Renal pelvis (tissue), 4 donors: ENCODE data around the gene SYCP2L. TPM values are rescaled to one million over a fixed set of nuclear protein-coding genes. Genes with fewer than 3 reads are reported as not detected.
"Not testable (repeated sequence)": the region's sequence is repeated elsewhere in the genome, so short reads cannot be mapped to it uniquely, and the experiment has no call there.

ENCODE experiments used
- DNase-seq: peaks from one replicate; pipeline ENCODE4 v3.0.0-alpha.2; 2013
- polyA plus RNA-seq, 3 donors: library from polyadenylated mRNA; unstranded; fragments of 120-200 nt; gene quantifications; one replicate each; pipeline ENCODE4 v1.2.1, GENCODE V29; 2013; ENCODE audit not compliant: insufficient read length in 3 of 3

Gene SYCP2L
- polyA plus RNA-seq, 3 donors, result 3.4 to 7.9 (median 5.7) TPM

- DNase-seq, result peak; percentile 70
These were observed 67.7 kb downstream of the SYCP2L start for GRCh38 chr6:10954590-10955010.

- no peak for DNase-seq
These were observed 69.9 kb downstream of the SYCP2L start for GRCh38 chr6:10956776-10957175.

GRCh38 chr6:10957414-10957886, 70.6 kb downstream of the SYCP2L start:
- no peak for DNase-seq

- DNase-seq, result no peak
These were observed 73.3 kb downstream of the SYCP2L start for GRCh38 chr6:10960171-10960570.

- no peak for DNase-seq
These were observed 75.0 kb downstream of the SYCP2L start for GRCh38 chr6:10961837-10962236.

- DNase-seq, result peak; percentile 17
These were observed 75.8 kb downstream of the SYCP2L start for GRCh38 chr6:10962673-10963072.

- DNase-seq, result no peak
These were observed 76.3 kb downstream of the SYCP2L start for GRCh38 chr6:10963113-10963512.

GRCh38 chr6:10964684-10965083, 77.8 kb downstream of the SYCP2L start:
- DNase-seq, result no peak

- DNase-seq, result no peak
These were observed 81.9 kb downstream of the SYCP2L start for GRCh38 chr6:10968776-10969175.

GRCh38 chr6:10970731-10971130, 83.9 kb downstream of the SYCP2L start:
- DNase-seq, result no peak

- DNase-seq, result no peak
These were observed 85.3 kb downstream of the SYCP2L start for GRCh38 chr6:10972196-10972595.

GRCh38 chr6:10976571-10976970, 89.7 kb downstream of the SYCP2L start:
- DNase-seq, result no peak

- no peak for DNase-seq
These were observed 90.5 kb downstream of the SYCP2L start for GRCh38 chr6:10977231-10977968.

- no peak for DNase-seq
These were observed 92.8 kb downstream of the SYCP2L start for GRCh38 chr6:10979603-10980002.

- DNase-seq, result no peak
These were observed 94.6 kb downstream of the SYCP2L start for GRCh38 chr6:10981409-10981808.

GRCh38 chr6:10984959-10985358, 98.1 kb downstream of the SYCP2L start:
- DNase-seq, result not testable (repeated sequence)

GRCh38 chr6:10989587-10989986, 102.7 kb downstream of the SYCP2L start:
- no peak for DNase-seq

GRCh38 chr6:10991115-10991514, 104.3 kb downstream of the SYCP2L start:
- DNase-seq, result no peak

- no peak for DNase-seq
These were observed 107.0 kb downstream of the SYCP2L start for GRCh38 chr6:10993896-10994295.

GRCh38 chr6:10995114-10995707, 108.4 kb downstream of the SYCP2L start:
- DNase-seq, result no peak

- no peak for DNase-seq
These were observed 113.1 kb downstream of the SYCP2L start for GRCh38 chr6:10999994-11000393.

- no peak for DNase-seq
These were observed 115.3 kb downstream of the SYCP2L start for GRCh38 chr6:11002176-11002575.

- not testable (repeated sequence) for DNase-seq
These were observed 116.4 kb downstream of the SYCP2L start for GRCh38 chr6:11003297-11003696.

- DNase-seq, result no peak
These were observed 119.2 kb downstream of the SYCP2L start for GRCh38 chr6:11006061-11006460.
